GM12874 (cell line): ENCODE results near the gene PFDN2.

ENCODE experiments used
- CTCF ChIP-seq: IDR thresholded peaks from 2 replicates; pipeline ENCODE4 v1.5.1; 2011; ENCODE audit warnings: low read depth, mild to moderate bottlenecking, control low read depth, low read length, moderate library complexity; ENCODE audit not compliant: insufficient read depth

The PFDN2 gene

GRCh38 chr1:161089938-161090337 lies 27.9 kb downstream of the PFDN2 start:
- TF ChIP-seq CTCF: no peak

GRCh38 chr1:161089251-161089924 lies 28.4 kb downstream of the PFDN2 start, which contains the start of gene NECTIN4:
Gene NECTIN4, minus strand, starts transcription at chr1:161089558. Its CDS starts 262 bp downstream, at chr1:161089296.
- no peak for TF ChIP-seq CTCF

- TF ChIP-seq CTCF: no peak
These were observed 29.2 kb downstream of the PFDN2 start for GRCh38 chr1:161088587-161089110.

- no peak for TF ChIP-seq CTCF
These were observed 31.4 kb downstream of the PFDN2 start for GRCh38 chr1:161086457-161086856.

- no peak for TF ChIP-seq CTCF
These were observed 32.7 kb downstream of the PFDN2 start for GRCh38 chr1:161085165-161085564.

GRCh38 chr1:161084597-161084988 lies 33.2 kb downstream of the PFDN2 start:
- no peak for TF ChIP-seq CTCF

- TF ChIP-seq CTCF: no peak
These were observed 33.9 kb downstream of the PFDN2 start for GRCh38 chr1:161083748-161084596.
